ENCODE data around the gene SRD5A1. TPM values are rescaled to one million over a fixed set of nuclear protein-coding genes. Genes with fewer than 3 reads are reported as not detected.
A peak's percentile ranks its signal among the peaks of the same experiment; 100 is the strongest.

Gene SRD5A1
- total RNA-seq, 5 donors from 2014 or later (not counting 1 experiment from before 2014, with no cell fraction given) = 2.3 to 13.6 (median 9.6) TPM

DNA sequence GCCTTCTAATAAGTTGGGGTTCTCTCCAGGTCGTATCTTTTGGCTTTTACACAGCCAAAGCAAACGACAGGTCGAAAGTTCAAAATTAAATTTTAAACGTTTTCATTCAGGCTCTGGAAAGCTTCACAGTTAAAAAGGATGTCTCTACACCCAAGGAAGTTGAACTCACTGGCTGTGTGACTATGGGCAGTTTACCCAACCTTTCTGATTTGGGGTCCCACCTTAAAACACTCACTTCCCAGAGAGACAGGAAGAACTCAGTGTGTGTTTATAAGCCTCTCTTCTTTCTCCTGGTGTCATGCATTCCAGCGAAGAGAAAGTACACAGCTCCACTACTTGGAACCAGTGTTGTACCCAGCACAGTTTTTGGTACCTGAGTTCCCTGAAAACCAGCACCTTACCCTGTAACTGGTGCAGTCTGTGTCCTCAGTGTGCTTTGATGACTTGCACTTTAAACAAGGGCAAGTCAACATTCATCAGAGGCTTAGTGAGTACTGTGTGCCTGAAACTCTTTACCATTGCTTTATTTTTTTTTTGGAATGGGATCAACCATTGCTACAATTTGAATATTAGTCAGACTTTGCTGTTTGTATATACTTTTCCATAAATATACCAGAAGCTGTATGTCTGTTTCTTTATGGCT, 1.7 kb downstream of the SRD5A1 start:
- no peak for ATAC-seq (replicated peaks in 1 of 4)
- Mint-ChIP-seq H3K4me3 (peak overlapping the region; percentile 57 to 94 (median 70)), H3K9me3 (no peaks in the 10 kb centered on the region), H3K36me3 (peaks cover 12% of the 10 kb centered on the region), H3K4me1 (peaks cover 34 to 43% (median 36%) of the 10 kb centered on the region in 3 donors), H3K27ac (no peak overlapping the region), H3K27me3 (no peaks in the 10 kb centered on the region)
- Histone ChIP-seq H3K9me3 (no peaks in the 10 kb centered on the region), H3K27ac (ENCODE audit: low read length) (no peak overlapping the region), H3K4me1 (ENCODE audit: control insufficient read depth in 1 of 2, extremely low read depth in 1 of 2, insufficient read depth in 2 of 2, low read length in 2 of 2) (peaks cover 11 to 26% of the 10 kb centered on the region in 2 experiments), H3K4me3 (ENCODE audit: control insufficient read depth in 1 of 2, extremely low read depth in 1 of 2, low read length in 1 of 2) (no peak overlapping the region), H3K36me3 (ENCODE audit: control insufficient read depth in 2 of 2, extremely low read depth in 1 of 2, insufficient read depth in 1 of 2, low read length in 1 of 2) (peaks cover 0 to 12% of the 10 kb centered on the region in 2 donors), H3K27me3 (replicated peaks in 1 of 2; ENCODE audit: control insufficient read depth in 2 of 2, extremely low read depth in 1 of 2, insufficient read depth in 2 of 2, low read length in 1 of 2) (no peaks in the 10 kb centered on the region)
- POLR2A ChIA-PET = interaction anchor here in 1 of 2 donors (0.5 kb wide), 1 partner anchor 21 kb away, joined by 6 read pairs; no protein-coding TSS in a partner anchor
- DNase-seq = no peak
- 63% methylated on average over 4 of the region's 5 CpGs for WGBS (ENCODE audit: insufficient coverage)
- CTCF ChIA-PET = no interaction called here

DNA sequence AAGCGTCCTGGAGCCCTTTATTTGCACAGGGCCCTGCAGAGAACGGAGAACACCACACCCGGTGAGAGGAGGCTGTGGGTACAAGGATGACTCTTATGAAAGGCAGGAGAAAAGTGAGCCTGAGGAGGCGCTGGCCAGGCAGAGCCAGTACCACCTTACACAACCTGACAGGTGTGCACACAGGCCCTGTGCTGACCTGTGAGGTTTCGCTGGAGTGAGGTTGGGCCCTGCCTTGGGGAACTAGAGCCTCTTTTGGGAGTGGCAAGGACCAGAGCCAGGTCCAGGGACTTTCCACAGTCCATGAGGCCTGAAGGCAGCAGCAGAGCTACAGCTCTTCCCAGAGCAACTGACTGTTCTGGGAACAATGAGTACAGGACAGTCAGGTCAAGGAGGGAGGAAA, 3.1 kb downstream of the SRD5A1 start:
- Histone ChIP-seq H3K9me3 (no peaks in the 10 kb centered on the region), H3K27me3 (replicated peaks in 1 of 2; ENCODE audit: control insufficient read depth in 2 of 2, extremely low read depth in 1 of 2, insufficient read depth in 2 of 2, low read length in 1 of 2) (no peaks in the 10 kb centered on the region), H3K27ac (ENCODE audit: low read length) (no peak overlapping the region), H3K4me1 (ENCODE audit: control insufficient read depth in 1 of 2, extremely low read depth in 1 of 2, insufficient read depth in 2 of 2, low read length in 2 of 2) (peaks cover 8 to 21% of the 10 kb centered on the region in 2 experiments), H3K4me3 (ENCODE audit: control insufficient read depth in 1 of 2, extremely low read depth in 1 of 2, low read length in 1 of 2) (no peak overlapping the region), H3K36me3 (ENCODE audit: control insufficient read depth in 2 of 2, extremely low read depth in 1 of 2, insufficient read depth in 1 of 2, low read length in 1 of 2) (peaks cover 0 to 2% of the 10 kb centered on the region in 2 donors)
- WGBS (ENCODE audit: insufficient coverage) = 94% methylated on average over 2 of the region's 5 CpGs
- Mint-ChIP-seq H3K27ac (no peak overlapping the region), H3K4me1 (peaks cover 20 to 29% (median 22%) of the 10 kb centered on the region in 3 donors), H3K27me3 (no peaks in the 10 kb centered on the region), H3K9me3 (no peaks in the 10 kb centered on the region), H3K4me3 (no peak overlapping the region), H3K36me3 (peaks cover 3% of the 10 kb centered on the region)
- DNase-seq (no peak), ATAC-seq (replicated peaks in 1 of 4) (no peak)
- ChIA-PET POLR2A (interaction anchor here in 1 of 2 donors (0.6 kb wide), 1 partner anchor 15 kb away, joined by 4 read pairs; no protein-coding TSS in a partner anchor), CTCF (no interaction called here)

DNA sequence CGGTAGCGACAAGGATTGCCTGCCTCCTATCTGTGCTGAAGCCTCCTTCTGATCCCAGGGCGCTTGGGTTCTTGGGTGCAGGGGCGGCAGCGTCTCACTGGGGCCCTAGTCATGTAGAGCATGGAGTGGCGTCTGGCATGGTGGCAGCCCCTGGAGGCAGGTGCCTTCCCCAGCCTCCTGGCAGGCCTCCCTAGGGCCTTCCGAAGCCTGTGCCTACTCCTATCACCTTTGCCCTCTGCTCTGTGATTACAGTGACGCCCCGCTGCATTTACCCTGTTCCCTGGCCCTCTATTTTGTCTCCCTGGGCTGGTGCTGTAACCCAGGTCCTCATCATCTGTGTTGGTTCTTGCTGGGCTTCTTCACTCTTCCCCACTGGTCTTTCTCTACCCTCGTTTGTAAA, 3.8 kb downstream of the SRD5A1 start:
- no peaks in the 10 kb centered on the region for H3K36me3 Mint-ChIP-seq
- H3K27me3 Mint-ChIP-seq = no peaks in the 10 kb centered on the region
- Histone ChIP-seq H3K4me3 (ENCODE audit: control insufficient read depth in 1 of 2, extremely low read depth in 1 of 2, low read length in 1 of 2) (no peak overlapping the region), H3K4me1 (ENCODE audit: control insufficient read depth in 1 of 2, extremely low read depth in 1 of 2, insufficient read depth in 2 of 2, low read length in 2 of 2) (peaks cover 2 to 15% of the 10 kb centered on the region in 2 experiments), H3K27ac (ENCODE audit: low read length) (no peak overlapping the region), H3K27me3 (replicated peaks in 1 of 2; ENCODE audit: control insufficient read depth in 2 of 2, extremely low read depth in 1 of 2, insufficient read depth in 2 of 2, low read length in 1 of 2) (no peaks in the 10 kb centered on the region), H3K9me3 (no peaks in the 10 kb centered on the region), H3K36me3 (ENCODE audit: control insufficient read depth in 2 of 2, extremely low read depth in 1 of 2, insufficient read depth in 1 of 2, low read length in 1 of 2) (no peaks in the 10 kb centered on the region)
- no peak overlapping the region for H3K27ac Mint-ChIP-seq
- DNase-seq (no peak), ATAC-seq (replicated peaks in 1 of 4) (no peak)
- no peak overlapping the region for H3K4me3 Mint-ChIP-seq
- peaks cover 13 to 21% (median 15%) of the 10 kb centered on the region in 3 donors for H3K4me1 Mint-ChIP-seq
- ChIA-PET CTCF (interaction anchor here in 1 of 2 donors (0.6 kb wide), 1 partner anchor 14 kb away, joined by 3 read pairs; no protein-coding TSS in a partner anchor), POLR2A (no interaction called here)
- WGBS (ENCODE audit: insufficient coverage) = 91% methylated on average over 10 of the region's 10 CpGs
- H3K9me3 Mint-ChIP-seq = no peaks in the 10 kb centered on the region

DNA sequence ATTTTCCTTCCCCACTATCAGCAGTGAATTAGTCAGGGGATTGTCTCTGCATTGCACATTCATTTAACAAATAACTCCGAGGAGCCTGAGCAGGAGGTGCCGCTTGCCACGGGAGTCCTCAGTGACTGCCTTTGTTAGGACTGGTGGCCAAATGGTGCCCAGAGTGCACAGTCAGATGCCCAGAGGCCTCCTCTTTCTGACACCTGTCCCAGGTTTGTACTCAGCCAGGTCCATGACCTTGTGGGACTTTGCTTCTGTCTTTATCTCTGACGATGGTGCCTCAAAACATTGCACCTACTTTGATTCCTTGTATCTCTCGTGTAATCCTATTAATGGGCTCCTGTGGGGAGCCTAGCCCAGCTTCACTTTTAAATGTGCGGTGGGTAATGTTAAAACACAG, 4.3 kb downstream of the SRD5A1 start:
- no peak overlapping the region for H3K27ac Mint-ChIP-seq
- ATAC-seq (replicated peaks in 1 of 4) (no peak), DNase-seq (no peak)
- Histone ChIP-seq H3K27ac (ENCODE audit: low read length) (no peak overlapping the region), H3K9me3 (no peaks in the 10 kb centered on the region), H3K27me3 (replicated peaks in 1 of 2; ENCODE audit: control insufficient read depth in 2 of 2, extremely low read depth in 1 of 2, insufficient read depth in 2 of 2, low read length in 1 of 2) (no peaks in the 10 kb centered on the region), H3K4me1 (ENCODE audit: control insufficient read depth in 1 of 2, extremely low read depth in 1 of 2, insufficient read depth in 2 of 2, low read length in 2 of 2) (peaks cover 0 to 9% of the 10 kb centered on the region in 2 experiments), H3K36me3 (ENCODE audit: control insufficient read depth in 2 of 2, extremely low read depth in 1 of 2, insufficient read depth in 1 of 2, low read length in 1 of 2) (no peaks in the 10 kb centered on the region), H3K4me3 (ENCODE audit: control insufficient read depth in 1 of 2, extremely low read depth in 1 of 2, low read length in 1 of 2) (no peak overlapping the region)
- CTCF ChIA-PET = no interaction called here
- H3K4me1 Mint-ChIP-seq = peaks cover 8 to 16% (median 9%) of the 10 kb centered on the region in 3 donors
- no peaks in the 10 kb centered on the region for H3K27me3 Mint-ChIP-seq
- 93% methylated on average over 4 of the region's 6 CpGs for WGBS (ENCODE audit: insufficient coverage)
- POLR2A ChIA-PET = interaction anchor here in 1 of 2 donors (0.7 kb wide), 1 partner anchor 74 kb away, joined by 3 read pairs; no protein-coding TSS in a partner anchor
- no peaks in the 10 kb centered on the region for H3K36me3 Mint-ChIP-seq
- H3K4me3 Mint-ChIP-seq = no peak overlapping the region
- no peaks in the 10 kb centered on the region for H3K9me3 Mint-ChIP-seq

DNA sequence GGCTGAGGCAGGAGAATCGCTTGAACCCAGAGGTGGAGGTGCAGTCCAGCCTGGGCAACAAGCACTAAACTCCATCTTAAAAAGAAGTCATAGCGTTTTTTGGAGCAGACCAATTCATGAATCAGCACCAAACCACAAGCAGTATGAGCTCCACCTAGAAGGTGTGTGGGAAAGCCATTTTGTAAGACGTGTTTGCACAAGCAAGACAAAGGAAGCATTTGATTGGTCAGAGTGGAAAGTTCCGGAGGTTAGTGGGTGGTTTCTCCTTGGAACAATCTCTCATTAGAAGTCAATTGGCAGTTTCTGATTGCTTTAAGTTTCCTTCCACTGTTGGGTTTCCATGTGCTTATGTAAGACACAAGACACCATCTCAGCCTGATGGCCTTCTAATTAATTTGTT, 5.0 kb downstream of the SRD5A1 start:
- Histone ChIP-seq H3K36me3 (ENCODE audit: control insufficient read depth in 2 of 2, extremely low read depth in 1 of 2, insufficient read depth in 1 of 2, low read length in 1 of 2) (no peaks in the 10 kb centered on the region), H3K9me3 (no peaks in the 10 kb centered on the region), H3K4me1 (ENCODE audit: control insufficient read depth in 1 of 2, extremely low read depth in 1 of 2, insufficient read depth in 2 of 2, low read length in 2 of 2) (peaks cover 0 to 9% of the 10 kb centered on the region in 2 experiments), H3K27me3 (replicated peaks in 1 of 2; ENCODE audit: control insufficient read depth in 2 of 2, extremely low read depth in 1 of 2, insufficient read depth in 2 of 2, low read length in 1 of 2) (no peaks in the 10 kb centered on the region), H3K27ac (ENCODE audit: low read length) (no peak overlapping the region), H3K4me3 (ENCODE audit: control insufficient read depth in 1 of 2, extremely low read depth in 1 of 2, low read length in 1 of 2) (no peak overlapping the region)
- Mint-ChIP-seq H3K4me3 (no peak overlapping the region), H3K9me3 (no peaks in the 10 kb centered on the region), H3K27ac (no peak overlapping the region), H3K27me3 (no peaks in the 10 kb centered on the region), H3K4me1 (peaks cover 6 to 13% (median 8%) of the 10 kb centered on the region in 3 donors), H3K36me3 (no peaks in the 10 kb centered on the region)
- CTCF ChIA-PET = no interaction called here
- no peak for ATAC-seq (replicated peaks in 1 of 4)
- no CpG with 5 or more reads among the region's 4 CpGs for WGBS (ENCODE audit: insufficient coverage)
- POLR2A ChIA-PET = no interaction called here
- DNase-seq = no peak

DNA sequence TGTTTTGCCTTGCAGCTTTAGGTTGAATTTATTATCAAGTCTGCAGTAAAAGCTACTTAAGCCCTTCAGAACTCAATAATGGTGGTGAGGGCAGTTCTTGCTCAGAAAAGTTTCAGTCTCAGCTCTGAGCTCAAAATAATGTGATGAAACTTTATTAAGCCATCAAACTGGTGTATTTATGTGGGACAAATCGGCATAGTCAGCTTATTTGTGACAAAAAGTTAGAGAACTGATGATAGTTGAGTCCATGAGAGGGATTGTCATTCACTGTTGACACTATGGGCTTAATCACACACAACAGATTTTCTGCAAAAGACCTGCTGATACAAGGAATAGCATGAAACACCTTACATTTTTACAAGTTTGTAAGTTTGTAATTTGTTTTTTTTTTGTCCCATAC, 9.4 kb downstream of the SRD5A1 start:
- Mint-ChIP-seq H3K36me3 (peaks cover 13% of the 10 kb centered on the region), H3K4me3 (no peak overlapping the region), H3K27ac (no peak overlapping the region), H3K4me1 (peaks cover 0 to 9% (median 0%) of the 10 kb centered on the region in 3 donors), H3K9me3 (no peaks in the 10 kb centered on the region), H3K27me3 (no peaks in the 10 kb centered on the region)
- no CpG with 5 or more reads among the region's 1 CpG for whole genome bisulfite sequencing (ENCODE audit: insufficient coverage)
- no peaks in the 10 kb centered on the region for H3K4me1 ChIP-seq (ENCODE audit: control insufficient read depth in 1 of 2, extremely low read depth in 1 of 2, insufficient read depth in 2 of 2, low read length in 2 of 2)
- H3K27ac ChIP-seq (ENCODE audit: low read length) = no peak overlapping the region
- ChIA-PET CTCF (interaction anchor here in 1 of 2 donors (0.7 kb wide), 1 partner anchor 636 kb away, joined by 3 read pairs; no protein-coding TSS in a partner anchor), POLR2A (no interaction called here)
- H3K27me3 ChIP-seq (replicated peaks in 1 of 2; ENCODE audit: control insufficient read depth in 2 of 2, extremely low read depth in 1 of 2, insufficient read depth in 2 of 2, low read length in 1 of 2) = no peaks in the 10 kb centered on the region
- no peaks in the 10 kb centered on the region for H3K9me3 ChIP-seq
- DNase-seq (no peak), ATAC-seq (replicated peaks in 1 of 4) (no peak)
- peaks cover 0 to 4% of the 10 kb centered on the region in 2 donors for H3K36me3 ChIP-seq (ENCODE audit: control insufficient read depth in 2 of 2, extremely low read depth in 1 of 2, insufficient read depth in 1 of 2, low read length in 1 of 2)
- H3K4me3 ChIP-seq (ENCODE audit: control insufficient read depth in 1 of 2, extremely low read depth in 1 of 2, low read length in 1 of 2) = no peak overlapping the region
